Fibroblast of skin of scalp (primary cell): ENCODE measurements around the gene SMIM10L1.

Experiments used
- DNase-seq: peaks from one replicate; pipeline ENCODE4 v3.0.0-alpha.2; 2013

SMIM10L1 gene

DNA sequence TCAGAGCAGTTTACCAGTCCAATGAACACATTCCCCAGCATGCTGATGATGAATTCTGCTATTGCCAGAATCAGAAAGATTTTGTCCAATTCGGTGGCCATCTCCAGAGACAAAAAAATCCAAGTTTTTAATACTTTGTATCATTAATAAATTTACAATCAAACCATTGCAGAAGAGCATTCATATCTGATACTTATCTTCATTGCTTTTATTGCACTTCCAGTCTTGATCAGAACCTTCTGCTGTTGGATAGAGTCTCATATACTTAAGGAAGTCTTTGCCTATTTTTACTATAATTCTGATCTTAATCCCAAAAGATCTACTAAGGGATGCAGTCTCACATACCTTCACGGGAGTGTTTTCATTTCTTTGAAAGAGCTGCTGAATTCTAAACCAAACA, 15.8 kb downstream of the SMIM10L1 start, which contains the start of gene TAS2R42:
Gene TAS2R42, minus strand, starts transcription at position 101 of the 400 bp plus-strand sequence. Its CDS starts 0 bp downstream, at position 101.
- DNase-seq: no peak

DNA sequence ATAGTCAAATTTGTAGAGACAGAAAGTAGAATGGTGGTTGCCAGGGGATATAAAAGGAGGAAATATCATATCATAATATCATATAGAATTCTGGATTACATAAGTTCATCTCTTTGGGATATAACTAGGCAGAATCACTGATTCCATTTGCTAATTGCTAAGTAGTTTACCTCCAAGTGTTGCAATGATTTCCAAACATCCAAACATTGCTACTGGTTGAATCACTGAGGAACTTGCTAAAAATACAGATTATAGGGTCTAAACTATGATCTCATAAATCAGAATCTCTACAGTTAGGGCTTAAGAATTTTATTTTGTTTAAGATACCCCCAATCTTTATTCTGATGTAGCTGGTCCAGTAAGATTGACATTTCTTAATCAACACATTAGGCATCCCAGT, 31.8 kb downstream of the SMIM10L1 start:
- DNase-seq: no peak

DNA sequence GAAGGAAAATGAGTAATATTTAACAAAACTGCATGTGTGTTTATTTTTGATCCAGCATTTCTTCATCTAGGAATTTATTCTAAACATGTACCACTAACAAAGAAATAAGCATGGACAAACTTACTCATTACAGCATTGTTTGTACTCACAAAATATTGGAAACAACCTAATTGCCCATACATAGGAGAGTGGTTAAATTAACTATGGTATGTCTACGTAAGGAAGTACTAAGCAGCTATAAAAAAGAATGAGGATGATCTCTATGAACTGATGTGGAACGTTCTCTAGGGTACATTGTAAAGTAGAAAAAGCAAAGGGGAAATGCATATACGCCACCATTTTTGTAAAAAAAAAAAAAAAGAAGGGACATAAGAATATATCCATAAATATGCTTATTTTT, 33.2 kb downstream of the SMIM10L1 start:
- DNase-seq: no peak

DNA sequence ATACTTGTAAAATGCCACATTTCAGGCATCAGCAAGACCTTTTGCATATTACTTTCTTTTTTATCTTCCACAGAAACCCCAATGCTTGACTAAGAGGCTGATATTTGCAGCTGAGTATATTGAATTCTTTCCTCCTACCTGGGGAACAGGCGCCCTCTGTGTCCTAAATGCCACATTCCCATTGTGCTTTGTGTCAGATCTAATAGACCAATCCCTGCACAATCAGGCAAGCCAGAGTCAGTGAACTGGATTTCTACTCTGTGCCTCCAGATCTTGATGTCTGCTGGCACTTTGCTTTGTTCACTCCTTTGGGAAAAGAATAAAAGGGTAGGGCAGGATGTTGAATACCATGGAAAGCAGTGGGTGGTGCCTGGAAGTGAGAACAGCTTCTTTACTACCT, 38.1 kb downstream of the SMIM10L1 start:
- DNase-seq: no peak
